SKM-1 (cell line): ENCODE data around the gene FTO.

ENCODE experiments used
- DNase-seq: peaks from one replicate; lab custom pipeline; 2025; ENCODE audit not compliant: unreplicated experiment; lab: John Stamatoyannopoulos, UW

Gene FTO

GRCh38 chr16:53752560-53752959 is 48.6 kb downstream of the FTO start:
- no peak for DNase-seq

GRCh38 chr16:53753431-53753830 is 49.5 kb downstream of the FTO start:
- no peak for DNase-seq

GRCh38 chr16:53755026-53755910 is 51.3 kb downstream of the FTO start:
- no peak for DNase-seq

DNA sequence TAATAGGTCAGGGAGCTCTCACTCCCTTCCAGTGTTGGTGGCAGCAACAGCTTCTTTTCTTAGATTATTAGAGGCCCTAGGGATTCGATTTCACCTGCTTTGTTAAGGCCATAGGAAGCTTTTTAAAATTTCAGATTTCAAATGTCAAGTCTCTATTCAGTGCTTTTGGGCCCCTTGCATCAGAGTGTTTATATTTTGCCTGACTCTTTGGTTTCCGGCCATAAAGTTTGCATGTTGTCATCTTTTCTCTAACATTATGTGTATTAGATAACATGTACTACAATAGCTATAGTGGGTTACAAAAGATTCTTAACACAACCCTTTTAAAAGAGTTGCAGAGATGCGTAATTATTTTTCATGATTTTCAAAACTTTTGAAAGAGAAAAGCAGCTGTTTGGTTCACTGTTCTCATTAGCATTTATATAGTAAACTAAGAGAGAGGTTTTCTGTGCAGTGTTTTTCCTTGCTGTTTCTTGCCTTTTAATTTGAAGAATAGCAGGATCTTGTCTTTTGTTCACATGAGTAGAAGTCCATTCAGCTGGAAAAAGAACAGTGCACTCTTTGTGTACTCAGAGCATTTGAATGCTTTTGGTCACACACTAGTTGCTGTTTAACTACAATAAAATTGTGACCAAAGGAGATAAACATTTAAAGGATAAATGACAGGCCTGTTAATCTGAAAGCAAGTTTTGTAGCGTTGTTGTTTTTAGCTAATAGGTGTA is 52.5 kb downstream of the FTO start:
- no peak for DNase-seq

DNA sequence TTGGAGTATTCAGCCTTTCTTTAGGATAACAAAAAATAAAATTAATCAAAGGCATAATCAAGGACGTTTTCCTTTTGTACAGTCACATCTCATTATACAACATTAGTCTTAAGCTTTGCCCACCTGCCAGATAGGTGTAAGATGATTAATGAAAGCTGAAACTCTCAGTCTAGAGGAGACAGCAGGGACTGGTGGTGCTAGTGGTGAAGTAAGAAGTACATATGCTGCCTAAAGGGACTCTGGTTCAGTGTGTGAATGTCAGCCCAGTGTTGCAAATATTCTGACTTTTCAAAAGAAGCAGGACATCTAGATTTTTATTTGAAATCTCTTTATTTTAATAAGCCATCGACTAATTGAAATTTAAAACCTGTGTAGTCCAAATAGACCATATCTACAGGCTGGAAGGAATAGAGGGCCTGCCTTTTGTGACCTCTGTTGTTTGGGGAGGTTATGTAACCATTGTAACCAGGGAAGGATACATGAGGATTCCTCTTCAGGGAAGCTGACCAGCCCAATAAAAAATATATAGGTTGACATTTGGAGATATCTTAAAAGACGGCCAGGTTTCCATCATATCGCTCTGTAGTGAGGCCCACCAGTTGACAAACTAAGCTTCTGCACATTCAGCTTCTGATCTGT is 54.1 kb downstream of the FTO start:
- no peak for DNase-seq

GRCh38 chr16:53761962-53762703 is 58.2 kb downstream of the FTO start:
- no peak for DNase-seq

DNA sequence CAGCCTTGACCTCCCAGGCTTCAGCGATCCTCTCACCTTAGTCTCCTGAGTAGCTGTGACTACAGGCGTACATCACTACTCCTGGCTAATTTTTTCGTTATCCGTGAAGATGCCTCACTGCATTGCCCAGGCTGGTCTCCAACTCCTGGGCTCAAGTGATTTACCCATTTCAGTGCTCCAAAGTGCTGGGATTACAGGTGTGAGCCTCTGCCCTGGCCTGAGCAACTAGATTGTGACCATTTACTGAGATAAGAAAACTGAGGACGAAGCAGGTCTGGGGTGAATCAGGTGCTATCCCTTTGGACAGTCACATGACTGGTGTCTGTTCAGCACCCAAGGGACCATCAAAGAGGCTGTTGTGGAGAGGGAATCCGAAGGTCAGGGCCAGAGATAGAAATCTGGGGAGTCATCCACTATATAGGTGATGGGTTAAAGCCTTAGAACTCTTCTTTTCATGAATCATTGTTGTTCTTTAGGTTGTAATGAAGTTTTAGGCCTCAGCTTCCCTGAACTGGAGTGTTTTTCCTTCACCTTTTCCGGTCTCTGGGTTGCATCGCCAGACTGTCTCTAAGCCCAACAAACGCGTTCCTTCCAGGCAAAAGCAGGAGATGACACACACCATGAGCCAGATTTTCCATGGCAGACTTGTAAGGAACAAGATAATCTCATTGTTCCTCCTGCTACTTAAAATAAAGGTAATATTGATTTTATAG is 62.5 kb downstream of the FTO start:
- DNase-seq, result no peak

DNA sequence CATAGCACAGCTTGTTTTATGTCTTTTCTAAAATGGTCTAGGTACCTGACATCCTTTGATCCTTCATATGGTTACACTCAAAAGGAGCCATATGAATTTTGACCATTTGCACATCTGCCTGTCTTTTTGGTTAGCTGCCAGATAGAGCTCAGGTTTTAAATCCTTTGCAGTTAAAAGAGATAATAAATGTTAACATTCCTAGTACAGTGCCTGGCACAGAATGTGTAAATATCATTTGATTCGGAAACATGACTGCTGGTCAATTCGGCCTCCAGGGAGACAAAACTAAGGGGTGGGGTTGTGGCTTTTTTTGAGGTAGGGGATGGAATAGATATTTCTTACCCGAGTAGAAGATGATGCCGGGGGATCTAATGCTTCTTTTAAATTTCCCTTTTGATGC is 64.2 kb downstream of the FTO start:
- DNase-seq, result no peak

- DNase-seq, result no peak
These were observed 64.6 kb downstream of the FTO start for GRCh38 chr16:53768593-53768992.

DNA sequence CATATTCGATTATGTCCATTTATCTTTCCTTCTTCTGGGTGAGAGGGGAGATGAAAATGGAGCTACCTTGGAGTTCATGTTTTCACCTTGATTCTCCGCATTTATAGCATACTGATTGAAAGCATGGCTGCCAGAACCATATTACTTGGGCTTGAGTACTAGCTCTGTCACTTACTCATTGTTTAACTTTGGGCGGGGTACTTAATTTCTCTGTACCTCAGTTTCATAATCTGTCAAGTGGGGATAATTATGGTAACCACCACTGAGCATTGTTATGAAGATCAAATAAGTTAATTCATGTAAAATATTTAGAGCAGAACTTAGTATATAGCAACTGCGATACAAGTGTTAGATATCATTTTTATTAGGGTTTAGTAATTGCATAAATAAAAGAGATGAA is 65.2 kb downstream of the FTO start:
- DNase-seq, result no peak

- DNase-seq, result no peak
These were observed 65.8 kb downstream of the FTO start for GRCh38 chr16:53769787-53770186.

GRCh38 chr16:53770641-53771040 is 66.7 kb downstream of the FTO start:
- DNase-seq, result no peak

DNA sequence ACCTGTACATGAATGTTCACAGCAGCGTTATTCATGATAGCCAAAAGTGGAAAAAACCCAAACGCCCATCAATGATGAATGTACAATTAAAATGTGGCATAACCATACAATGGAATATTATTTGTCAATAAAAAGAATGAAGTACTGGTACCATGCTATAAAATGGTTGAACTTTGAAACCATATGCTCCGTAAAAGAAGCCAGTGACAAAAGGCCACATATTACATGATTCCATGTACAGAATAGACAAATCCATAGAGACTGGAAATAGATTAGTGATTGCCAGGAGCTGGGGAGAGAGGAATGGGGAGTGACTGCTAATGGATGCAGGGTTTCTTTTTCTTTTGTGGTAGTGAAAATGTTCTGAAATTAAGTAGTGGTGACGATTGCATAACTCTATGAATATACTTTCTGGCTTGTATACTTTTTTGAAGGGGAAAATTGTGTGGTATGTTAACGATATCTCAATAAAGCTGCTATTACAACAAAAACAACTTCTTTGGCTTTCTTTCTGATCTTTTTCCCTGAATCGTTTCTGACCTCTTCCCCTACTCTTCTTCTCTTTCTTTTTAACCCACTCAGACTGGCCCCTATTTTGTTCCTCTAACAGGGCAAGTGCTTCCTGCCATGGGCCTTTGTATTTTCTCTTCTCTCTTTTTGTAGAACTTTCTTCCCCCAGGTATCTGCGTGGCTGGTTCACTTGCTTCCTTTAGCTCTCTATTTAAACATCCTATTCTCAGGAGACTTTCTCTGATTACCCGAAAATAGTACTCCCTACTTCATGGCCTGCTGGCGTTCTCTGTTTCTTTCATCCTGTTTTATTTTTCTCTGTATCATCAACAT is 67.9 kb downstream of the FTO start:
- no peak for DNase-seq

DNA sequence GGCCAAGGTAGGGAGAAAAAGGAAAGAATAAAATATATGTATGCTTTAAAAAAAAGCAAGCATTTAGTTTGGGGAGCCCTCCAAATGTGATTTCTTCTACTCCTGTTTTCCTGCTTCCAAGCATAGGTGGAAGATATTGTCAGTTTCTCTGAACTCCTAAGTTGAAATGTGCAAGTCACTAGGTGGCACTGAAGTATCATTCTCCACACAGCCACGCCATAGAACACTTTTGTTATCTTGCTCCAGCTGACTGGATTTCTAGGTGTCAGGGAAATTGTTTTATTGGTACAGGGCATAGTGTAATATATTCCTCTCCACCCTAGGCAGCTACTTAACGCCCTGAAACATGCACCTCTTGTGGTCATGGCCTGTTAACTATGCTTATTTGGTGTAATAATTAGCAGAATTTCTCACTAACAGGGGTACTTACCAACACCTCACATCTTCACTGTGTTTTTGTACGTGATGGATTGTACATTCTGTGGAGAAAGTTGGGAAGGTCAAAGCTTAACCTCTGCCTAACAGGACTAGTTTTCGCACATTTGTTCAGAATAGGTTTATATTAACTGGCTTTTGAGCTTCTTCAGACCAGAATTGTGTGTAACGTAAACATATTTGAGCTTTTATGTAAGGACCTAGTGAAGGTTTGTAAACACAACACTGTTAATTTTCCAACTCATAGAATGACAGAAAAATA is 69.3 kb downstream of the FTO start:
- DNase-seq, result no peak

GRCh38 chr16:53773881-53774280 is 69.9 kb downstream of the FTO start:
- no peak for DNase-seq

DNA sequence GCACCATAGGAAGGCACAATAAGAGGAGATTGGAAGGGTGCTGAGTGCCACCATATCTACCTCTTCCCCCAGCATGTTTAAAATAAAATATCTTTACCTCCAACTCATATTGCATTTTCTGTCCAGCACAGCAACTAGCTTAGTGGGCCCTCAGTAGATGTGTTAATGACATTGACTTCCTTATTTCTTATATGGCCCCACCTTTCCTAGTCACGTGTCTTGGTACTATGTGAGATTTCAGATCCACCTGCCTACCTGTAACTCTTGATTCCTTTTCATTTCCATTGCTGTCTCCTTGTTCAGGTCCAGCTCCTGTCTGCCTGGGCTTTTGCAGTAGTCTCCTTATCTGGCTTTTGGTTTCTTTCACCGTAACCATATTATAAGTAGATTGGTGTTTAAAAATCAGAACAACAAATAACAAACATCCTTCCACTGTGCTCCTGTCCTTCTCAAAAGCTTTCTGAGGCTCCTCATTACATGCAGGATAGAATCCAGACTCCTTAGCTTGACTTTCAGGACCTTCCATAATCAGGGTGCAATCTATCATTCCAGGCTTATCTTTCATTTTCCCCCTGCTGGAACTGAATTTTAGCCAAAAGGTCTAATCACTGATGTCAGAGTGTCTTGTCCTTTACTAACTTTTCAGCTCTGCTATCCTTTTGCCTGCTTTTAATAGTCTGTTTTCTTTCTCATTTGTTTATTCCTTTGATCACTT is 71.3 kb downstream of the FTO start:
- DNase-seq, result no peak

GRCh38 chr16:53775821-53776431 is 72.0 kb downstream of the FTO start:
- peak; percentile 76 for DNase-seq

DNA sequence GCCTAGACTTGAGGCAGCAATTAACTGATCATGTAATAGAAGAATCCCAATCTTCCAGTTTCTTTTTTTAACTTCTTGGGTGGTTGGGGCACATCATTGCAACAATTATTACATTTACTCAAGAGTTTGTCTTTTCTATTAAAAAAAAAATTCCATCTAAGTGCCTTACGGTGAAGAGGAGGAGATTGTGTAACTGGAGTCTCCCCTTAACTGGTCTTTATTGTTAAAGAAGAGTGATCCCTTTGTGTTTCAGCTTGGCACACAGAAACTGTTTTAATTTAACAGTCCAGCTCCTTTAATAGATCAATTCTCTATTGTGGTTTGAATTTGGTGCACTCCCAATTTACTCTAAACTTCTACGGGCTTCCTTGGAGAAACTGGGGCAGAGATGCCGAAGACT is 75.2 kb downstream of the FTO start:
- no peak for DNase-seq
